GM12892 (cell line): Measurements from ENCODE around the gene LIMS2.

Experiments used
- POLR2A ChIP-seq: IDR thresholded peaks from 2 replicates; pipeline ENCODE4 v1.6.1; 2011; ENCODE audit warnings: low read depth, low read length, control low read depth
- POLR2AphosphoS5 ChIP-seq: IDR thresholded peaks from 2 replicates; pipeline ENCODE4 v1.6.1; 2011; ENCODE audit warnings: low read depth, low read length, control low read depth
- TAF1 ChIP-seq: IDR thresholded peaks from 2 replicates; pipeline ENCODE4 v1.6.1; 2011; ENCODE audit warnings: low read depth, mild to moderate bottlenecking, control low read depth, low read length, borderline replicate concordance

DNA sequence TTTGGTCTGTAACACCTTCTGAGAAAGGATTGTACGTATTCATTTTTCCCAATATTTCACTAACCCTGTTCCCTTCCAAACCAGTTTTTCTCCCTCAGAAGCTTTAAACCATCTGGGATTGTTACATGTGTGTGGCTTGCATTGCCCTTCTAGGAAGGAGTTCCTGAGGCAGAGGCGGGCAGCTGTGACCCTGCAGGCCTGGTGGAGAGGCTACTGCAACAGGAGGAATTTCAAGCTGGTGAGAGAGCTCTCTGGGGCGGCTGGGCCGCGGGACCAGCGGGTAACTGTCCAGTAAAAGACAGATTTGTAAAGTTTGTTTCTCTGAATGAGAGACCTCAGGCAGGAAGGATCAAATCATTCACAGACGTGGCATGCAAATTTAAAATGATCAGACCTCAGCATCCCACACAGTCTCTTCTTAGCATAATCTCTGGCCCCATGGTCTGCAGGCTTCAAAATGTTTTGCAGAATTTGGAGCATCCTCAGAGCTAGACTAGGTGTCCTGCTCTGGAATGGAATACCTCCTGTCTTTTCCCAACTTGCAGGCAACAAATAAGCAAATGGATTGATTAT is 69.6 kb downstream of the LIMS2 start:
- no peak for TF ChIP-seq POLR2A
- TF ChIP-seq POLR2AphosphoS5 = no peak
- no peak for TF ChIP-seq TAF1
